HTR-8/SVneo (cell line): ENCODE results near the gene CMIP.
A peak's percentile ranks its signal among the peaks of the same experiment; 100 is the strongest.

Source experiments
- DNase-seq: peaks from one replicate; pipeline ENCODE4 v3.0.0; 2011; ENCODE audit warnings: low spot score, mixed read lengths; ENCODE audit not compliant: insufficient read length
- FAIRE-seq: peaks from 2 replicates; lab custom pipeline; 2011; peaks lifted over from hg19 to GRCh38; lab: Jason Lieb, UNC

The CMIP gene

DNA sequence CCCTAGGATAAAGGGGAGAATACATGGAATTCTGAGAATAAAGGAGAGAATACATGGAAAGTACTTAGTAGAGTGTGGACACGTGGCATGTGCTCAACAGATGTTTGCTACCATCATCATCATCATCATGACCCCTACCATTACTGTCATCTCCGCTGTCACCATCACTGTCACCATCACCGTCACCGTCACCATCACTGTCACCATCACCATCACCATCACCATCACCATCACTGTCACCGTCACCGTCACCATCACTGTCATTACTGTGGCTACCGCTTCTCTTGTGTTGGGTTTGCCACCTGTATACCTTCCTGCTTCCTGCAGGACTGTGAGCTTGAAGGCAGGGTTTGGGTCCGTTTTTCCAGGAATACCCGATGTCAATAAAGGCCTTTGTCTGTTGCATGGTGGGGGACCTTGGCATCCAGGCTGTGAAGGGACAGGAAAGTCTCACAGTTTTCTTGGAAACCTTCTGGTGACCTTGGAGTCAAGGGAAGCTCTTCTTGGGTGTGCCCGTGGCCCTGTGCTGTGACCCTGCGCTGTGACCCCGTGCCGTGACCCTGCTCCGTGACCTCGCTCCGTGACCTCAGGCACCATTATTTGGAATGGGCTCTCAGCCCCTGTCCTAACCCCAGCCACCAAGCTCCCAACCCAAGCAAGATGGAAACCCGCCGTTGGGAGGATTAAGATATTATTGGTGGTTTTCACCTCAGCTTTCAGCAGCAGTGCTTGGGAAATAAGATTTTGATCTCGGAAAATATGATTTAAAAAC, 14.4 kb downstream of the CMIP start:
- peak; percentile 90 for FAIRE-seq

DNA sequence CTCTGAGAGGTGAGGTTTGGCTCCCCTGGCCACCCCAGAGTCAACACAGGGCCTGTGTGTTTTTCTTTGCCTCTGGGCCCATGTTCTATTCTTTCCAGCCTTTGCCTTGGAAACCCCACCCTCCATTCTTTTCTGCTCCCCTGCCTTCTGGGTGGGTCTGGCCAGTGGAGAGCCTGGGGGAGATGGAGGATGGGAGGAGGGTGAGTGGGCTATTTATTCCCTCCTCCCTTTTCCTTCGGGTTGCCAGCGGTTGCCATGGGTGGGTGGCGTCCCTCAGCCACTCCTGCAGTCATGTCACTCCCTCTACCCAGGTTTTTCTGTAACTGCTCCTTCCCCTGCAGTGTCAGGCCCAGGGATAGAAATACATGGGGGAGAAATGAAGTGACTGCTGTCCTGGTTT, 15.5 kb downstream of the CMIP start:
- no peak for DNase-seq
- no peak for FAIRE-seq

More for the DNA sequence above, 14.4 kb downstream of the CMIP start:
- DNase-seq, result no peak

DNA sequence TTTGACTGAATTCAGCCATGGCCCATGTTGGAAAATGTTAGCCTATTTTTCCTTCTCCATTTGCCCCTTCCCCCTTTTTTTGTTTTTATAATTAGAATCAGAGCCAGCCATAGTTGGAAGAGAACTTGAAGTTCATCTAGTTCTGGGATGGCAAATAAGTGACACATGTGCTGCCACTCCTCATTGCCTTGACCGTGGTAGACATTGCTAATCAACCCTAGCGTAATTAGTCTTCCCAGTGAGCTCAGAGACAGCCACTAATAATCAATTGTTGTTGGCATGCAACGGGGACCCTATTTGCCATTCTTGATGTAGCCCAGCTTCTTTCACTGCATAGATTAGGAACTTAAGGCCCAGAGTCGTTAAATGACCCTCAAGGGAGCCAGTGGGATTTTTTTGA, 16.6 kb downstream of the CMIP start:
- DNase-seq (no peak), FAIRE-seq (no peak)

DNA sequence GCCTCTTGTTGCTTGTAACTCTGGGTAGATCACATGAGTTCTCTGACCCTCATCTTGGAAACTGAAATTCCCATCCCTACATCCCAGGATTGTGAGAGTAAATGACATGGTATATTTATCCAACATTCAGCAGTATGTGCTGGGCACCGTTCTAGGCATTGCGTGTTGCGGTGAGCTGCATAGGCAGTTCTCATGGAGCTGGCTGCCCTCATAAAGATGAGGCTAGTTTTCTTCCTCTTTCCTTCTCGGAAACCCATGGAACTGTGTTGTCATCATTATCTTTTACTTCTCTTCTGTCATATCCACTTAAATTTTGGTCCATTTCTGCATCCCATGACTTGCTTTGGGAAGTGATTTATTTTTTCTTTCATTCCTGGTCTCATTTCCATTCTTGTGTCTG, 17.2 kb downstream of the CMIP start:
- FAIRE-seq, result no peak
- no peak for DNase-seq

- FAIRE-seq (no peak), DNase-seq (no peak)
These were observed 18.1 kb downstream of the CMIP start for GRCh38 chr16:81462683-81463082.

DNA sequence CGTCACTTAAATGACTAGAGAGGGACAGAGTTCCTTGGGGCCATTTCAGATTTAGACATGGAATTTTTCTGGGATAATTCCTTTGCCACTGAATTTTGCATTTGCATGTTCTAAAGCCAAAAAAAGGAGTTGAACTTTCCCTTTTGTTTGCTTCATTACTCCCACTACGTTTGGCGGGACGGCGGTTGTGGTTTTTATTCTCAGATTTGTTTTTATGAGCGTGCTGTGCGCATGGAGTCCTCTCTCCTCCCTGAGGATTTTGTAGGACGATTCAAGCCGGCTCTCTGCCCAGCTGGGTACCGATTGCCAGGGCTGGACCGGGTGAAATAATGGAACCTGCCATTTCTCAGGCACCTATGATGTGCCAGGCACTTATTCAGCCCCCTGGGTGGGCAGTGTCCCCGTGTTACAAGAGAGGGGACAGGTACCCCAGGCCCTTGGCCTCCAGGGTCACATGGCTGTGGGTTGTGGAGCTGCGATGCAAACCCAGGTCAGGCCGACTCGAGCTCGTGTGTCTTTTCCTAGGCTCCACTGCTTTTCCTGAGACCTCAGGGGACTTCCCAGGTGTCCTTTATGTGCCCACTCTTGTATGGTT, 18.8 kb downstream of the CMIP start:
- DNase-seq (no peak), FAIRE-seq (no peak)

GRCh38 chr16:81464279-81464678, 19.7 kb downstream of the CMIP start:
- DNase-seq (no peak), FAIRE-seq (no peak)

- no peak for FAIRE-seq
- no peak for DNase-seq
These were observed 20.9 kb downstream of the CMIP start for GRCh38 chr16:81465375-81465943.

GRCh38 chr16:81466356-81466980, 21.9 kb downstream of the CMIP start:
- FAIRE-seq (no peak), DNase-seq (no peak)

DNA sequence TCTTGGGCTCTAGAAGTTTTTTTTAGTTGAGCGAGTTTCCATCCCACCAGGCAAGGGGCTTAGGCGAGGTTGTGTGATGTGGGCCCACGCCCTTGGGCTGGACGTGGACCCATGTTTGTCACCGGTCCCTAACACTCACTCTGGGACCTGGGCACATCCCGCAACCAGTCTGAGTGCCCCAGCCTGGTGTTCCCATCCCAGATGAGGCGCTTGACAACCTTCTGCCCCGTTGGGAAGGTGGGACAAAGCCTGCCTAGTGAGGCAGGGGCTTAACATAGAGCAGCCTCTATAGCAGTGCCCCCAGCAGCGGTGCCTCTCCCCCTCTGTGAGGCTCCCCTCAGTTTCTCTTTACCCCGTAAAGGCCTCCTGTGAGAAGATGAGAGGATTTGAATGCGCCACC, 22.5 kb downstream of the CMIP start:
- FAIRE-seq (no peak), DNase-seq (no peak)

DNA sequence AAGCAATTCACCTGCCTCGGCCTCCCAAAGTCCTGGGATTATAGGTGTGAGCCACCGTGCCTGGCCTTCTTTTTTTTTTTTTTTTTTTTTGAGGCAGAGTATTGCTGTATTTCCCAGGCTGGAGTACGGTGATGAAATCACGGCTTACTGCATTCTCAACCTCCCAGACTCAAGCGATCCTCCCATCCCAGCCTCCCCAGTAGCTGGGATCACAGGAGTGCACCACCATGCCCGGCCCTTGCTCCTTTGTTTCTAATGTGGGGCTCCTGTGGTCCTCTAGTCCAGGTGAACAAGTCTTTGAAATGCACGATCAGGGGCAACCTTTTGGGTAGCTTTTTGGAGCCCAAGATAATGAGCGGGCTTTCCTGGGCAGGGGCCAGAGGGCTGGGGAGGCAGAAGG, 23.2 kb downstream of the CMIP start:
- DNase-seq (no peak), FAIRE-seq (no peak)

DNA sequence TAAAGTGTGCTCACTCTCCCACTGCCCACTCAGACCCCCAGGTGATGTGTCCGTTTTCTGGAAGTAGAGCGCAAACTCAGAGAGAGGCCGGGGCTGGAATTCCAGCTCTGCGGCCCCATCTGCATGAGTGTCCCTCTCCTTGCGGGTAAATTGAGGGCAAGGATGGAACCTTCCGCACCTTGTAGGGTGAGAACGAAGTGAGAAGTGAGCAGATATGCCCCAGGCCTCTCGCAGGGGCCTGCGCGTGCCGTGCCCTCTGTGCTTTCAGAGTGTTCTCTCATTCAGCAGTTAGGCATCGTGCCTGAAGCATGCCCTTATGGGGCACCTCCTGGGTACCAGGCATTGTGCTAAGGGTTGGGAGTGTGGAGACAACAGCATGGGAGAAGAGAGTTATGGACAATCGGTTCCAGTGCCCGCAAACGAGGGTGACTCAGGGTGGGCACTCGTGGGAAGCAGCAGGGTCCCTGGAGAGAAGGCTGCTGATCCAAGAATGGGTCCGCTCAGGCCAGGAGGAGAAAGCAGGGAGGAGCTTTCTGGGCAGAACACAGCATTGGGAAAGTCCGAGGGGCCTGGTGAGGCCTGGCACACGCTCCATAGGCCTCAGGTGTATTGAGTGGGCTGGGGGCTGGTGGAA, 23.8 kb downstream of the CMIP start:
- no peak for DNase-seq
- FAIRE-seq, result no peak

GRCh38 chr16:81469183-81469677, 24.6 kb downstream of the CMIP start:
- DNase-seq, result no peak
- no peak for FAIRE-seq

- FAIRE-seq, result no peak
- DNase-seq, result no peak
These were observed 25.3 kb downstream of the CMIP start for GRCh38 chr16:81469710-81470535.

GRCh38 chr16:81470796-81471636, 26.4 kb downstream of the CMIP start:
- FAIRE-seq, result peak; percentile 98

DNA sequence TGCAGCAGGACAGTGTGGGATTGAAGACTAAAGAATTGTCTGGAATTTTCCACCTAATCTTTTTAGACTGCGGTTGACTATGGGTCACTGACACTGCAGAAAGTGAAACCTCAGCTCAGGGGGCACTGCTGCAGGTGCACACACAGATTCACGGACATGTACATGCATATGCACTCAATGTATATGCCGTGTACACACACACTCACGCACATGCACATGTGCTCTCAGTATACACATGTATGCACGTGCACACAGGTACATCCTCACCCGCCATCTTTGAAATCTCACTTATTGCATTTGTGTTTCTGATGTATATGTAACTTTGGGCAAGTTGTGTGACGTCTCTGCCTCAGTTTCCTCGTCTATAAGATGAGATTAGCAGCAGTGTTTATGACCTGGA, 27.3 kb downstream of the CMIP start:
- DNase-seq (no peak), FAIRE-seq (peak; percentile 85)

More at GRCh38 chr16:81470796-81471636, 26.4 kb downstream of the CMIP start:
- no peak for DNase-seq

DNA sequence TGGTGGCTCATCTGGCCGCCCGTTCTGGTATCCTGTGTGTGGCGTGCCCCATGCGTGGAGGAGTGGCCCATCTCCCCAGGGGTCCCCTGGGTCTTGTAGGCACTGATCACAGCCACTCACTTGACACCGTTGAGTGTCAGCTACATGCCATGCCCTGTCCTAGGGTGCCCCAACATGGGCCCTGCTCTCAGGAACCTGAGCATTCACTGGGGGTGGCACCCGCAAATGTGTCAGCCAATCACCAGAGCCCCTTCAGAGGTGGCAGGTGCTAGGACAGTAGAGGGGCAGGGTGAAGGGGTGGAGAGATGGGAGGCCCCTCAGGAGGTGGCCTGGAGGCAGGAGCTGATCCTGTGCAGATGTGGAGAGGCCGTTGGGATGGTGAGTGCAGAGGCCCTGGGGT, 27.8 kb downstream of the CMIP start:
- no peak for DNase-seq
- FAIRE-seq, result no peak

- FAIRE-seq, result no peak
- no peak for DNase-seq
These were observed 28.5 kb downstream of the CMIP start for GRCh38 chr16:81473066-81473488.

DNA sequence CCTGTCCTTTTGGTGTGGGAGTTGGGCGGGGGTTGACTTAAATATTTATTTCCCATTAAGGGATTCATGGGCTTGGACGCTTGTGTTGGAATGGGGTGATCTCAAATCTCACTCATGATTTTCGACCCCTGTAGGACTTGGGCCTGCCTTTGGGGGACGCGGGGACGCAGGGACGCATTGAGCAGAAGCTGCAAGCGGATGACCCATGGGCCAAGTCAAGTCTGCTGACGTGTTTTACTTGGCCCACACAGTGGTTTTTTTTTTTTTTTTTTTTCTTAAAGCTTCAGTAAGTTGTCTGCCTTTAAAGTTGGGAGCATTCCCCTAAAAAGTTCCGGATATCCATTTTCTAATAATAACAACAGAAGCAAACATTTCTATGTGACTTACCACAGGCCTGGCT, 28.9 kb downstream of the CMIP start:
- DNase-seq (no peak), FAIRE-seq (no peak)
